GM13976 (cell line): ENCODE results near the gene NUP62.

Experiments
- DNase-seq: peaks from one replicate; pipeline ENCODE4 v3.0.0; 2012; ENCODE audit warnings: low spot score
- CTCF ChIP-seq: IDR thresholded peaks from 2 replicates; pipeline ENCODE4 v1.5.1; 2012; ENCODE audit warnings: borderline replicate concordance, mild to moderate bottlenecking; ENCODE audit not compliant: insufficient read depth; ENCODE audit errors: extremely low read depth, missing control alignments, control extremely low read depth
- in situ Hi-C: fragments of 300-500 bp; cut with MboI; formaldehyde crosslinking; loops from one replicate; pipeline ENCODE4 v1.12.0; 2022; ENCODE audit warnings: low sequenced_read_pairs, mixed read lengths, inconsistent platforms; ENCODE audit not compliant: unreplicated experiment

The NUP62 gene

GRCh38 chr19:49869484-49870308 lies 59.6 kb downstream of the NUP62 start:
- DNase-seq, result peak; percentile 91
- no peak for TF ChIP-seq CTCF
- in situ Hi-C loops, result no loop called here

GRCh38 chr19:49869009-49869483 lies 60.3 kb downstream of the NUP62 start:
- TF ChIP-seq CTCF, result no peak
- in situ Hi-C loops, result no loop called here
- DNase-seq, result no peak

GRCh38 chr19:49866933-49867782 lies 62.1 kb downstream of the NUP62 start, which contains the start of gene PNKP:
PNKP (minus strand) TSS chr19:49867576; CDS start chr19:49867204, 372 bp downstream.
- in situ Hi-C loops, result no loop called here
- peak; percentile 96 for DNase-seq
- no peak for TF ChIP-seq CTCF

GRCh38 chr19:49864890-49865289 lies 64.4 kb downstream of the NUP62 start:
- in situ Hi-C loops, result no loop called here
- TF ChIP-seq CTCF, result no peak
- no peak for DNase-seq

GRCh38 chr19:49863935-49864320 lies 65.4 kb downstream of the NUP62 start:
- DNase-seq, result no peak
- TF ChIP-seq CTCF, result no peak
- in situ Hi-C loops, result no loop called here

GRCh38 chr19:49863254-49863934 lies 65.9 kb downstream of the NUP62 start:
- DNase-seq, result no peak
- TF ChIP-seq CTCF, result no peak
- in situ Hi-C loops, result no loop called here
